IMR-90 (cell line): ENCODE results near the gene FANCL. TPM values are rescaled to one million over a fixed set of nuclear protein-coding genes. Genes with fewer than 3 reads are reported as not detected.

Experiments used
- ATAC-seq: fragments of 200-7000 bp; cut with Tn5 transposase; 2 replicates; pipeline ENCODE4 v1.9.1; 2020; ENCODE audit warnings: low read depth, mild to moderate bottlenecking, moderate library complexity
- BruUV-seq: library from RNA; stranded (reverse); fragments of 400-500 nt; replicated peaks from 2 replicates; lab custom pipeline; 2021; lab: Mats Ljungman, UMichigan
- CTCF ChIA-PET: fragments of 300-600 bp; formaldehyde crosslinking; extraction: SDS; loops from one replicate; lab custom pipeline; 2021; ENCODE audit warnings: antibody characterized with exemption; lab: Yijun Ruan, JAX
- POLR2A ChIA-PET: fragments of 300-600 bp; sonication (Branson Sonifier 250); formaldehyde crosslinking; loops from one replicate; lab custom pipeline; 2022; ENCODE audit warnings: antibody characterized with exemption; ENCODE audit not compliant: unreplicated experiment; lab: Charles Lee
- DNase-seq: peaks from one replicate; pipeline ENCODE4 v3.0.0; 2013
- H2AFZ ChIP-seq: replicated peaks from 2 replicates; pipeline ENCODE3; 2013; ENCODE audit warnings: low read length, mild to moderate bottlenecking; ENCODE audit not compliant: poor library complexity
- H2AK5ac ChIP-seq: 2 replicates; pipeline ENCODE4 v1.6.1; 2013; ENCODE audit warnings: low read depth, low read length, inconsistent platforms
- H2AK9ac ChIP-seq: replicated peaks from 2 replicates; pipeline ENCODE3; 2013; ENCODE audit warnings: mild to moderate bottlenecking, low read depth, low read length, moderate library complexity; ENCODE audit not compliant: poor library complexity
- H2BK120ac ChIP-seq: 2 replicates; pipeline ENCODE4 v1.6.1; 2013; ENCODE audit warnings: low read depth, low read length, inconsistent platforms
- H2BK15ac ChIP-seq: 3 replicates; pipeline ENCODE4 v1.6.1; 2013; ENCODE audit warnings: low read depth, low read length, inconsistent platforms
- H2BK20ac ChIP-seq: 2 replicates; pipeline ENCODE4 v1.6.1; 2013; ENCODE audit warnings: low read depth, mild to moderate bottlenecking, inconsistent platforms, low read length, moderate library complexity
- H2BK5ac ChIP-seq: 2 replicates; pipeline ENCODE4 v1.6.1; 2013; ENCODE audit warnings: mild to moderate bottlenecking, low read depth, low read length, inconsistent platforms; ENCODE audit not compliant: poor library complexity, severe bottlenecking
- H3K14ac ChIP-seq: replicated peaks from 2 replicates; pipeline ENCODE4 v1.6.1; 2013; ENCODE audit warnings: low read depth, low read length, inconsistent platforms
- H3K18ac ChIP-seq: 2 replicates; pipeline ENCODE4 v1.6.1; 2013; ENCODE audit warnings: low read depth, low read length, control low read depth
- H3K23ac ChIP-seq: 2 replicates; pipeline ENCODE4 v1.6.1; 2013; ENCODE audit warnings: low read depth, low read length, inconsistent platforms
- H3K27ac ChIP-seq: 2 replicates; pipeline ENCODE4 v1.5.1; 2013; ENCODE audit warnings: mild to moderate bottlenecking, control low read depth, low read length; ENCODE audit not compliant: insufficient read depth
- H3K27me3 ChIP-seq: 2 replicates; pipeline ENCODE4 v1.6.1; 2013; ENCODE audit warnings: low read length; ENCODE audit not compliant: control insufficient read depth, insufficient read depth
- H3K36me3 ChIP-seq: 2 replicates; pipeline ENCODE4 v1.6.1; 2013; ENCODE audit warnings: low read length, mixed read lengths; ENCODE audit not compliant: control insufficient read depth, insufficient read depth
- H3K4ac ChIP-seq: 2 replicates; pipeline ENCODE4 v1.6.1; 2013; ENCODE audit warnings: low read depth, low read length, inconsistent platforms
- H3K4me1 ChIP-seq: 2 replicates; pipeline ENCODE4 v1.6.1; 2013; ENCODE audit warnings: low read length, mixed read lengths; ENCODE audit not compliant: control insufficient read depth, insufficient read depth
- H3K4me2 ChIP-seq: 2 replicates; pipeline ENCODE4 v1.6.1; 2013; ENCODE audit warnings: low read depth, mild to moderate bottlenecking, control low read depth, low read length, moderate library complexity
- H3K4me3 ChIP-seq: 2 replicates; pipeline ENCODE4 v1.5.1; 2013; ENCODE audit warnings: low read depth, mild to moderate bottlenecking, control low read depth, low read length, moderate library complexity; ENCODE audit not compliant: insufficient read depth
- H3K56ac ChIP-seq: 2 replicates; pipeline ENCODE4 v1.6.1; 2013; ENCODE audit warnings: low read length, inconsistent platforms; ENCODE audit not compliant: insufficient read depth; ENCODE audit errors: extremely low read depth
- H3K79me1 ChIP-seq, 2 experiments: 2 replicates each; pipeline ENCODE4 v1.6.1; 2013; ENCODE audit warnings: low read length in 2 of 2, inconsistent platforms in 1 of 2, low read depth in 1 of 2
- H3K9ac ChIP-seq: 2 replicates; pipeline ENCODE4 v1.6.1; 2013; ENCODE audit warnings: low read depth, low read length, control low read depth
- H3K9me1 ChIP-seq: 2 replicates; pipeline ENCODE4 v1.6.1; 2013; ENCODE audit warnings: low read length, inconsistent platforms; ENCODE audit not compliant: insufficient read depth
- H3K9me3 ChIP-seq: 2 replicates; pipeline ENCODE4 v1.6.1; 2013; ENCODE audit warnings: low read length; ENCODE audit not compliant: control insufficient read depth, insufficient read depth
- H4K20me1 ChIP-seq: 2 replicates; pipeline ENCODE4 v1.6.1; 2013; ENCODE audit warnings: low read length, inconsistent platforms; ENCODE audit not compliant: insufficient read depth
- H4K5ac ChIP-seq: 2 replicates; pipeline ENCODE4 v1.6.1; 2013; ENCODE audit warnings: mild to moderate bottlenecking, low read depth, low read length, control low read depth
- H4K8ac ChIP-seq, 2 experiments: 2 replicates each; pipeline ENCODE4 v1.6.1; 2013; ENCODE audit warnings: low read depth in 2 of 2, low read length in 2 of 2, control low read depth in 1 of 2, inconsistent platforms in 1 of 2
- H4K91ac ChIP-seq: 2 replicates; pipeline ENCODE4 v1.6.1; 2013; ENCODE audit warnings: low read depth, low read length, inconsistent platforms; ENCODE audit not compliant: insufficient read depth
- CHD1 ChIP-seq: IDR thresholded peaks from 2 replicates; pipeline ENCODE4 v1.6.1; 2012; ENCODE audit warnings: low read depth, low read length, improper control_type of control experiment
- ELK1 ChIP-seq: fragments of 150-350 bp; IDR thresholded peaks from 2 replicates; pipeline ENCODE4 v1.6.1; 2016; ENCODE audit warnings: low read depth, mild to moderate bottlenecking, low read length, moderate library complexity, borderline replicate concordance
- FOS ChIP-seq: fragments of 150-350 bp; IDR thresholded peaks from 2 replicates; pipeline ENCODE4 v1.6.1; 2016; ENCODE audit warnings: low read depth, low read length
- MAZ ChIP-seq: IDR thresholded peaks from 2 replicates; pipeline ENCODE4 v1.6.1; 2012; ENCODE audit warnings: low read depth, mild to moderate bottlenecking, low read length, improper control_type of control experiment, moderate library complexity, borderline replicate concordance
- POLR2A ChIP-seq: IDR thresholded peaks from 2 replicates; pipeline ENCODE4 v1.6.1; 2012; ENCODE audit warnings: mild to moderate bottlenecking, low read depth, low read length
- RFX5 ChIP-seq: IDR thresholded peaks from 2 replicates; pipeline ENCODE4 v1.8.0; 2012; ENCODE audit warnings: low read depth, mild to moderate bottlenecking, low read length, moderate library complexity
- SMC3 ChIP-seq: fragments of 150-350 bp; IDR thresholded peaks from 2 replicates; pipeline ENCODE4 v1.6.1; 2016; ENCODE audit warnings: low read depth, mild to moderate bottlenecking, antibody characterized with exemption, low read length, moderate library complexity
- WGBS, 2 experiments: methylation state at CpG; one replicate each; pipeline versions ENCODE4 v1.1.5 to v1.1.7; 2013; ENCODE audit warnings: missing lambda C conversion rate in 2 of 2; ENCODE audit not compliant: insufficient read length in 1 of 2; ENCODE audit errors: extremely low coverage in 2 of 2; 5-methylcytosine and 5-hydroxymethylcytosine counted together
- dilution Hi-C: fragments of 300-500 bp; cut with HindIII; formaldehyde crosslinking; loops from one replicate; pipeline ENCODE4 v1.14.3; 2018; ENCODE audit warnings: low sequenced_read_pairs; ENCODE audit not compliant: unreplicated experiment
- in situ Hi-C: fragments of 300-500 bp; cut with MboI; formaldehyde crosslinking; loops from 3 replicates; pipeline ENCODE4 v1.14.3; 2019; ENCODE audit warnings: low sequenced_read_pairs, inconsistent platforms, mixed read lengths
- intact Hi-C: fragments of 100-400 bp; cut with micrococcal nuclease; formaldehyde crosslinking; loops from 2 replicates; pipeline ENCODE4 v1.10.0; 2022
- polyA plus RNA-seq, 3 experiments: library from polyadenylated mRNA; depleted of rRNA; stranded (reverse); fragments of >200 nt; gene quantifications; 2 replicates each; pipeline ENCODE4 v1.2.3, GENCODE V29; 2012; ENCODE audit warnings: low replicate concordance in 1 of 3
- total RNA-seq: library from RNA; depleted of rRNA; stranded (reverse); fragments of >200 nt; gene quantifications from 2 replicates; pipeline ENCODE4 v1.2.3, GENCODE V29; 2012

The FANCL gene
- total and polyA plus RNA-seq, 2 of the 4 experiments (the other 2 are of a cell fraction): 9.0 to 12.7 TPM

- no peak overlapping the region for H3K27ac ChIP-seq
- ATAC-seq (no peak), DNase-seq (no peak)
- no peak overlapping the region for H2BK5ac ChIP-seq
- H3K23ac ChIP-seq: no peak overlapping the region
- no peak overlapping the region for H4K5ac ChIP-seq
- H2BK20ac ChIP-seq: no peak overlapping the region
- POLR2A ChIA-PET: no interaction called here
- no peak overlapping the region for H4K91ac ChIP-seq
- TF ChIP-seq ELK1 (no peak), FOS (no peak), MAZ (no peak), POLR2A (no peak), RFX5 (no peak), SMC3 (no peak), CHD1 (no peak)
- no peaks in the 10 kb centered on the region for H3K27me3 ChIP-seq
- H2BK120ac ChIP-seq: no peak overlapping the region
- no peak overlapping the region for H2AFZ ChIP-seq
- no peaks in the 10 kb centered on the region for H3K9me1 ChIP-seq
- H4K20me1 ChIP-seq: no peaks in the 10 kb centered on the region
- no peak overlapping the region for H3K4ac ChIP-seq
- no peak overlapping the region for H4K8ac ChIP-seq
- no peak overlapping the region for H2AK9ac ChIP-seq
- no peaks in the 10 kb centered on the region for H3K4me1 ChIP-seq
- CTCF ChIA-PET: interaction anchor here (0.6 kb wide), 1 partner anchor 55 kb away, joined by 3 read pairs; no protein-coding TSS in a partner anchor
- no peak overlapping the region for H3K9ac ChIP-seq
- no CpG with 5 or more reads among the region's 1 CpG for WGBS, 2 experiments
- H3K9me3 ChIP-seq: peaks cover 3% of the 10 kb centered on the region; the same call in 1 of the 2 replicates
- no TSS peak for BruUV-seq
- no peak overlapping the region for H3K56ac ChIP-seq
- no peaks in the 10 kb centered on the region for H3K79me1 ChIP-seq
- H3K4me2 ChIP-seq: no peak overlapping the region
- dilution Hi-C loops: no loop called here
- H3K14ac ChIP-seq: no peak overlapping the region
- H2AK5ac ChIP-seq: no peak overlapping the region
- no peak overlapping the region for H3K18ac ChIP-seq
- no peak overlapping the region for H3K4me3 ChIP-seq
- in situ Hi-C loops: no loop called here
- peaks cover 5% of the 10 kb centered on the region; the same call in 1 of the 2 replicates for H3K36me3 ChIP-seq
- no peak overlapping the region for H2BK15ac ChIP-seq
- intact Hi-C loops: no loop called here
Measured at GRCh38 chr2:58206785-58207184, 34.3 kb downstream of the FANCL start.
